ENCODE data around the gene PIK3R2.
"Not testable (repeated sequence)": the region's sequence is repeated elsewhere in the genome, so short reads cannot be mapped to it uniquely, and the experiment has no call there.

The PIK3R2 gene

GRCh38 chr19:18152817-18153555 is at the start of gene PIK3R2:
Gene PIK3R2, plus strand, starts transcription at chr19:18153163. Its CDS starts 2,717 bp downstream, at chr19:18155880.
- Histone ChIP-seq H3K4me1 (ENCODE audit: control insufficient read depth, insufficient read depth, low read length) (peaks cover 19% of the 10 kb centered on the region), H3K9me3 (ENCODE audit: control insufficient read depth, insufficient read depth, low read depth, low read length) (no peaks in the 10 kb centered on the region), H3K4me3 (ENCODE audit: low read depth, low read length) (peak within 1 kb of the TSS; percentile 86), H3K9ac (ENCODE audit: low read length) (peak within 1 kb of the TSS; percentile 93), H3K27ac (ENCODE audit: low read depth, low read length) (peak within 1 kb of the TSS; percentile 78), H3K36me3 (ENCODE audit: control insufficient read depth, insufficient read depth, low read length) (peaks cover 12% of the 10 kb centered on the region), H3K27me3 (ENCODE audit: control insufficient read depth, insufficient read depth, low read length) (no peaks in the 10 kb centered on the region)

GRCh38 chr19:18104793-18105131 is 48.2 kb upstream of the PIK3R2 start:
- Histone ChIP-seq H3K9me3 (ENCODE audit: control insufficient read depth, insufficient read depth, low read depth, low read length) (no peaks in the 10 kb centered on the region), H3K27me3 (ENCODE audit: control insufficient read depth, insufficient read depth, low read length) (peaks cover 15% of the 10 kb centered on the region), H3K9ac (ENCODE audit: low read length) (no peak overlapping the region), H3K27ac (ENCODE audit: low read depth, low read length) (no peak overlapping the region), H3K36me3 (ENCODE audit: control insufficient read depth, insufficient read depth, low read length) (no peaks in the 10 kb centered on the region), H3K4me1 (ENCODE audit: control insufficient read depth, insufficient read depth, low read length) (peaks cover 14% of the 10 kb centered on the region), H3K4me3 (ENCODE audit: low read depth, low read length) (peak overlapping the region; percentile 62)

DNA sequence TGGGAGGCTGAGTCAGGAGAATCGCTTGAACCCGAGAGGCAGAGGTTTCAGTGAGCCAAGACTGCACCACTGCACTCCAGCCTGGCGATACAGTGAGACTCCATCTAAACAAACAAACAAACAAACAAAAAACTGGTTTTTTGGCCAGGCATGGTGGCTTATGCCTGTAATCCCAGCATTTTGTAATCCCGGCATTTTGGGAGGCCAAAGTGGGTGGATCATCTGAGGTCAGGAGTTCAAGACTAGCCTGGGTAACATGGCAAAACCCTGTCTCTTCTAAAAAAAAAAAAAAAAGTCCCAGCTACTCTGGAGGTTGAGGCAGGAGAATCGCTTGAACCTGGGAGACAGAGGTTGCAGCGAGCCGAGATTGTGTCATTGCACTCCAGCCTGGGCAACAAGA is 47.7 kb upstream of the PIK3R2 start:
- H3K9ac ChIP-seq (ENCODE audit: low read length): not testable (repeated sequence)

DNA sequence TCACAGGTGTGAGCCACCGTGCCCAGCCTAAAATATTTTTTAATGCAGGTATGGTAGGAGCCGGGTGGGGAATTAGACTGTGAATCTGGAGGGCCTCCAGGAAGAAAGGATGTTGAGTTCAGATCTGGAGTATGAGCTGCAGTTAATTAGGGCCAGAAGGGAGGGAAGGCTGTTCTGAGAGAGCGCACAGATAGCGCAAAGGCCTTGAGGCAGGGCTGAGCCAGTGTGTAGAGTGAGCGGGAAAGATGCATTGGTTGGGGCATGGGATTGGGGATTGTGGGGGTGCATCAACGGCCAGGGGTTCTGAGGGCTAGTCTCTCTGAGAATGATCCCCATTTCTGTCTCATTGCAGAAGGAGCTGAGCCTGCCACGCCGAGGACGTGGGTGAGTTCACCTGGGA is 45.7 kb upstream of the PIK3R2 start:
- Histone ChIP-seq H3K4me3 (ENCODE audit: low read depth, low read length) (no peak overlapping the region), H3K4me1 (ENCODE audit: control insufficient read depth, insufficient read depth, low read length) (peaks cover 10% of the 10 kb centered on the region), H3K36me3 (ENCODE audit: control insufficient read depth, insufficient read depth, low read length) (no peaks in the 10 kb centered on the region), H3K9ac (ENCODE audit: low read length) (no peak overlapping the region), H3K27me3 (ENCODE audit: control insufficient read depth, insufficient read depth, low read length) (peaks cover 29% of the 10 kb centered on the region), H3K27ac (ENCODE audit: low read depth, low read length) (no peak overlapping the region), H3K9me3 (ENCODE audit: control insufficient read depth, insufficient read depth, low read depth, low read length) (no peaks in the 10 kb centered on the region)

More for the DNA sequence above, 47.7 kb upstream of the PIK3R2 start:
- not testable (repeated sequence) for H3K36me3 ChIP-seq (ENCODE audit: control insufficient read depth, insufficient read depth, low read length); H3K4me3 ChIP-seq (ENCODE audit: low read depth, low read length); H3K27ac ChIP-seq (ENCODE audit: low read depth, low read length); H3K9me3 ChIP-seq (ENCODE audit: control insufficient read depth, insufficient read depth, low read depth, low read length)
- Histone ChIP-seq H3K27me3 (ENCODE audit: control insufficient read depth, insufficient read depth, low read length) (peaks cover 19% of the 10 kb centered on the region), H3K4me1 (ENCODE audit: control insufficient read depth, insufficient read depth, low read length) (peaks cover 14% of the 10 kb centered on the region)

- Histone ChIP-seq H3K27me3 (ENCODE audit: control insufficient read depth, insufficient read depth, low read length) (peaks cover 29% of the 10 kb centered on the region), H3K36me3 (ENCODE audit: control insufficient read depth, insufficient read depth, low read length) (no peaks in the 10 kb centered on the region), H3K27ac (ENCODE audit: low read depth, low read length) (no peak overlapping the region), H3K9ac (ENCODE audit: low read length) (no peak overlapping the region), H3K4me1 (ENCODE audit: control insufficient read depth, insufficient read depth, low read length) (peaks cover 10% of the 10 kb centered on the region), H3K4me3 (ENCODE audit: low read depth, low read length) (peak overlapping the region; percentile 92; the same call in 1 of the 2 replicates), H3K9me3 (ENCODE audit: control insufficient read depth, insufficient read depth, low read depth, low read length) (no peaks in the 10 kb centered on the region)
Observed at GRCh38 chr19:18108897-18109296, 44.1 kb upstream of the PIK3R2 start.

GRCh38 chr19:18109341-18109732 is 43.6 kb upstream of the PIK3R2 start:
- Histone ChIP-seq H3K9me3 (ENCODE audit: control insufficient read depth, insufficient read depth, low read depth, low read length) (no peaks in the 10 kb centered on the region), H3K4me3 (ENCODE audit: low read depth, low read length) (peak overlapping the region; percentile 92), H3K36me3 (ENCODE audit: control insufficient read depth, insufficient read depth, low read length) (no peaks in the 10 kb centered on the region), H3K27ac (ENCODE audit: low read depth, low read length) (no peak overlapping the region), H3K27me3 (ENCODE audit: control insufficient read depth, insufficient read depth, low read length) (peaks cover 29% of the 10 kb centered on the region), H3K9ac (ENCODE audit: low read length) (no peak overlapping the region), H3K4me1 (ENCODE audit: control insufficient read depth, insufficient read depth, low read length) (peaks cover 10% of the 10 kb centered on the region)

- peak overlapping the region; percentile 92 for H3K4me3 ChIP-seq (ENCODE audit: low read depth, low read length)
- H3K27me3 ChIP-seq (ENCODE audit: control insufficient read depth, insufficient read depth, low read length): peaks cover 29% of the 10 kb centered on the region
- H3K4me1 ChIP-seq (ENCODE audit: control insufficient read depth, insufficient read depth, low read length): peaks cover 10% of the 10 kb centered on the region
- no peak overlapping the region for H3K27ac ChIP-seq (ENCODE audit: low read depth, low read length)
- H3K9me3 ChIP-seq (ENCODE audit: control insufficient read depth, insufficient read depth, low read depth, low read length): no peaks in the 10 kb centered on the region
- H3K36me3 ChIP-seq (ENCODE audit: control insufficient read depth, insufficient read depth, low read length): no peaks in the 10 kb centered on the region
- H3K9ac ChIP-seq (ENCODE audit: low read length): peak overlapping the region; percentile 43
Observed at GRCh38 chr19:18109733-18110608, 43.0 kb upstream of the PIK3R2 start.

GRCh38 chr19:18110609-18111232 is 42.2 kb upstream of the PIK3R2 start:
- peaks cover 29% of the 10 kb centered on the region for H3K27me3 ChIP-seq (ENCODE audit: control insufficient read depth, insufficient read depth, low read length)
- H3K4me3 ChIP-seq (ENCODE audit: low read depth, low read length): peak overlapping the region; percentile 92
- peaks cover 10% of the 10 kb centered on the region for H3K4me1 ChIP-seq (ENCODE audit: control insufficient read depth, insufficient read depth, low read length)
- H3K9ac ChIP-seq (ENCODE audit: low read length): no peak overlapping the region
- no peak overlapping the region for H3K27ac ChIP-seq (ENCODE audit: low read depth, low read length)
- no peaks in the 10 kb centered on the region for H3K36me3 ChIP-seq (ENCODE audit: control insufficient read depth, insufficient read depth, low read length)
- no peaks in the 10 kb centered on the region for H3K9me3 ChIP-seq (ENCODE audit: control insufficient read depth, insufficient read depth, low read depth, low read length)

DNA sequence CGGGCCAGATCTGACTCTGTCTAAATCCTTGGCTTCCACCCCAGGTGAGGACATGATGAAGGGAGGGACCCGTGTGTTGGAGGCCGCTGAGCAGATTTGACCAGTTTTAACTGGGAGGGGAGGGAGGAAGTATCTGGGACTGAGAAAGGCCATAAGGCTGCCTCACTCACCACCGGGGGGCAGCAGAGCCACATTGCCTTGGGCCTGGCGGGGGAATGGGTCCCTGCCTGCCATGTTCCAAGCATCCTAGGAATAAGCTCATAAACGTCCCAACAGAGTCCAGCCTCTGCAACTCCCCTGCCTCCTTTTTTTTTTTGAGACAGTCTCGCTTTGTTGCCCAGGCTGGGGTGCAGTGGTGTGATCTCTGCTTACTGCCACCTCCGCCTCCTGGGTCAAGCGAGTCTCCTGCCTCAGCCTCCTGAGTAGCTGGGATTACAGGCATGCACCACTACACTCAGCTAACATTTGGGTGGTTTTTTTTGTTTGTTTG is 39.9 kb upstream of the PIK3R2 start:
- Histone ChIP-seq H3K27me3 (ENCODE audit: control insufficient read depth, insufficient read depth, low read length) (peaks cover 29% of the 10 kb centered on the region), H3K4me1 (ENCODE audit: control insufficient read depth, insufficient read depth, low read length) (peaks cover 15% of the 10 kb centered on the region), H3K9ac (ENCODE audit: low read length) (no peak overlapping the region), H3K36me3 (ENCODE audit: control insufficient read depth, insufficient read depth, low read length) (no peaks in the 10 kb centered on the region), H3K27ac (ENCODE audit: low read depth, low read length) (no peak overlapping the region), H3K4me3 (ENCODE audit: low read depth, low read length) (no peak overlapping the region), H3K9me3 (ENCODE audit: control insufficient read depth, insufficient read depth, low read depth, low read length) (no peaks in the 10 kb centered on the region)

DNA sequence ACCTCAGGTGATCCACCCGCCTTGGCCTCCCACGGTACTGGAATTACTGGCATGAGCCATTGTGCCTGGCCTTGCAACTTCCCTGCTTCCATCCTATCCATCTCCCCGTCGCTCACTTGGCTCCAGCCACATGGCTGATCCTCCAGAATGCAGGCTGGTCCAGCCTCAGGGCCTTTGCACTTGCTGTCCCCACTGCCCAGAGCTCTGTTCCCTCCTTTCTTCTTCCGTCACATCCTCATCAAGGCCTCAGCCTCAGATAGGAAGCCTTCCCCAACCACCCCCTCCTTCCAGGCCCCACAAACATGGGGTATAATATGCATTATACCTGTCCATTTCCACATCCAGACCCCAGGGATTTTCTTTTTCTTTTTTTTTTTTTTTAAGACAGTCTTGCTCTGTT is 39.1 kb upstream of the PIK3R2 start:
- Histone ChIP-seq H3K9ac (ENCODE audit: low read length) (no peak overlapping the region), H3K27me3 (ENCODE audit: control insufficient read depth, insufficient read depth, low read length) (peaks cover 25% of the 10 kb centered on the region), H3K4me1 (ENCODE audit: control insufficient read depth, insufficient read depth, low read length) (peaks cover 16% of the 10 kb centered on the region), H3K9me3 (ENCODE audit: control insufficient read depth, insufficient read depth, low read depth, low read length) (no peaks in the 10 kb centered on the region), H3K27ac (ENCODE audit: low read depth, low read length) (no peak overlapping the region), H3K36me3 (ENCODE audit: control insufficient read depth, insufficient read depth, low read length) (no peaks in the 10 kb centered on the region), H3K4me3 (ENCODE audit: low read depth, low read length) (no peak overlapping the region)

DNA sequence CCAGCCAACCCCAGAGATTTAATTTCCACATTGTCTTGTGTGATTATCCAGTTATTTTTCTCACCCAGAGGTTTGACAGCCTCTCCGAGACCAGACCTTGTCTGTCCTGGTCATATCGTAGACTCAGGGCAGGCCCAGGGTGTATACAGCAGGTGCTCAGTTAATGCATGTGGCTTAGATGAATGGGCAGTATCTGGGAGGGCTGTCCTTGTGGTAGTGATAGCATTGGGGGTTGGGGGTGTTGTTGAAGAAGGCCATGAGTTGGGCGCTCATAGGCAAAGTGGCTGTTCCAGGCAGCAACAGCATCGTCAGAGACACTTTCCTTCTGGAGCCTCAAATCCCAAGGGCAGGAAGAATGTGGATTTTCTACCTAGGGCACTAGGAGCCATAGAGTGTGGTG is 38.5 kb upstream of the PIK3R2 start:
- Histone ChIP-seq H3K9me3 (ENCODE audit: control insufficient read depth, insufficient read depth, low read depth, low read length) (no peaks in the 10 kb centered on the region), H3K36me3 (ENCODE audit: control insufficient read depth, insufficient read depth, low read length) (no peaks in the 10 kb centered on the region), H3K9ac (ENCODE audit: low read length) (no peak overlapping the region), H3K4me1 (ENCODE audit: control insufficient read depth, insufficient read depth, low read length) (peaks cover 17% of the 10 kb centered on the region), H3K27ac (ENCODE audit: low read depth, low read length) (no peak overlapping the region), H3K4me3 (ENCODE audit: low read depth, low read length) (no peak overlapping the region), H3K27me3 (ENCODE audit: control insufficient read depth, insufficient read depth, low read length) (peaks cover 18% of the 10 kb centered on the region)
